Nephron progenitor cell (in vitro differentiated cells): ENCODE data around the gene EVA1A.

Experiments
- DNase-seq: peaks from one replicate; pipeline ENCODE4 v3.0.0; 2021
- H3K27ac Mint-ChIP-seq: 2 replicates; pipeline ENCODE4 v1.8.0; 2021; ENCODE audit warnings: mild to moderate bottlenecking, moderate library complexity, mixed read lengths
- H3K27me3 Mint-ChIP-seq: 2 replicates; pipeline ENCODE4 v1.8.0; 2021; ENCODE audit warnings: mild to moderate bottlenecking, low read depth, mixed read lengths; ENCODE audit not compliant: poor library complexity
- H3K36me3 Mint-ChIP-seq: 2 replicates; pipeline ENCODE4 v1.8.0; 2021; ENCODE audit warnings: low read depth, mixed read lengths
- H3K4me1 Mint-ChIP-seq: 2 replicates; pipeline ENCODE4 v1.8.0; 2021; ENCODE audit warnings: mixed read lengths
- H3K4me3 Mint-ChIP-seq: 2 replicates; pipeline ENCODE4 v1.8.0; 2021; ENCODE audit warnings: mild to moderate bottlenecking, moderate library complexity, mixed read lengths
- H3K9me3 Mint-ChIP-seq: 2 replicates; pipeline ENCODE4 v1.8.0; 2021; ENCODE audit warnings: mild to moderate bottlenecking, moderate library complexity, mixed read lengths
- TF ChIP-seq, protein P1 (sequence below): fragments of 200-600 bp; sonication (generic); IDR thresholded peaks from 2 replicates; pipeline ENCODE4 v1.5.0; 2021; ENCODE audit warnings: antibody characterized with exemption

The EVA1A gene

DNA sequence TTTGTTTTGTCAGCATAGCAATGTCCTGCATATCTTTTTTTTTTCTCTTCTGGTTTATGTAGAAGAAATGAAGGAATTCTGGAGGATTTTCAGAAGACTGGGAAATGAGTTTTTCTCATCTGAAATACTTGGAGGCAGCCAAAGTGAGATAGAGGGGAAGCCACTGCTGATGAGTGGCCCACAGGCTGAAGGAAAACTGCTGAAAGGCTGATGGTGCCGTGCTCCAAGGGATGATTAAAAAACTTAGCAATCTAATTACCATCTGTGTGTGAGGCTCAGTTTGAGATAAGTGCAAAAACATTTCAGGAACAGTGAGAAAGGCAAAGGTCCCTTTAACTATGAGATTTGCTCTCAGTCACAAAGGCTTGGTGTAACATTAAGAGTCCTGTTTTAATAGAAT lies 98.5 kb downstream of the EVA1A start:
- TF ChIP-seq, protein P1, sequence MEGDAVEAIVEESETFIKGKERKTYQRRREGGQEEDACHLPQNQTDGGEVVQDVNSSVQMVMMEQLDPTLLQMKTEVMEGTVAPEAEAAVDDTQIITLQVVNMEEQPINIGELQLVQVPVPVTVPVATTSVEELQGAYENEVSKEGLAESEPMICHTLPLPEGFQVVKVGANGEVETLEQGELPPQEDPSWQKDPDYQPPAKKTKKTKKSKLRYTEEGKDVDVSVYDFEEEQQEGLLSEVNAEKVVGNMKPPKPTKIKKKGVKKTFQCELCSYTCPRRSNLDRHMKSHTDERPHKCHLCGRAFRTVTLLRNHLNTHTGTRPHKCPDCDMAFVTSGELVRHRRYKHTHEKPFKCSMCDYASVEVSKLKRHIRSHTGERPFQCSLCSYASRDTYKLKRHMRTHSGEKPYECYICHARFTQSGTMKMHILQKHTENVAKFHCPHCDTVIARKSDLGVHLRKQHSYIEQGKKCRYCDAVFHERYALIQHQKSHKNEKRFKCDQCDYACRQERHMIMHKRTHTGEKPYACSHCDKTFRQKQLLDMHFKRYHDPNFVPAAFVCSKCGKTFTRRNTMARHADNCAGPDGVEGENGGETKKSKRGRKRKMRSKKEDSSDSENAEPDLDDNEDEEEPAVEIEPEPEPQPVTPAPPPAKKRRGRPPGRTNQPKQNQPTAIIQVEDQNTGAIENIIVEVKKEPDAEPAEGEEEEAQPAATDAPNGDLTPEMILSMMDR = no peak
- peaks cover 2% of the 10 kb centered on the region for H3K27me3 Mint-ChIP-seq
- no peak overlapping the region for H3K4me3 Mint-ChIP-seq

DNA sequence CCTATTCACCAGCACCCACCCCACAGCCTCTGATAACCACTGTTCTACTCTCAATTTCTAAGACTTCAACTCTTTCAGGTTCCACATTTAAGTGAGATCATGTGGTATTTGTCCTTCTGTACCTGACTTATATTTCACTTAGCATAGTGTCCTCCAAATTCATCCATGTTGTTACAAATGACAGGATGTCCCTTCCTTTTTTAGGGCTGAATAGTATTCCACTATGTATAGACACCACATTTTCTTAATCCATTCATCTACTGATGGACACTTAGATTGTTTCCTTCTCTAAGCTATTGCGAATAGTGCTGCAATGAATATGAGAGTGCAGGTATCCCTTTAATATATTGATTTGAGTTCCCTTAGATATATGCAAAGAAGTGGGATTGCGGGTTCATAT lies 100.1 kb downstream of the EVA1A start:
- H3K36me3 Mint-ChIP-seq = no peaks in the 10 kb centered on the region
- no peaks in the 10 kb centered on the region for H3K9me3 Mint-ChIP-seq
- TF ChIP-seq, protein P1 = no peak
- no peak overlapping the region for H3K27ac Mint-ChIP-seq
- DNase-seq = no peak
- no peaks in the 10 kb centered on the region for H3K27me3 Mint-ChIP-seq
- H3K4me3 Mint-ChIP-seq = no peak overlapping the region
- peaks cover 10% of the 10 kb centered on the region for H3K4me1 Mint-ChIP-seq

More for the DNA sequence above, 98.5 kb downstream of the EVA1A start:
- H3K36me3 Mint-ChIP-seq = no peaks in the 10 kb centered on the region
- no peaks in the 10 kb centered on the region for H3K9me3 Mint-ChIP-seq
- H3K27ac Mint-ChIP-seq = no peak overlapping the region
- DNase-seq = no peak
- peaks cover 10% of the 10 kb centered on the region for H3K4me1 Mint-ChIP-seq

DNA sequence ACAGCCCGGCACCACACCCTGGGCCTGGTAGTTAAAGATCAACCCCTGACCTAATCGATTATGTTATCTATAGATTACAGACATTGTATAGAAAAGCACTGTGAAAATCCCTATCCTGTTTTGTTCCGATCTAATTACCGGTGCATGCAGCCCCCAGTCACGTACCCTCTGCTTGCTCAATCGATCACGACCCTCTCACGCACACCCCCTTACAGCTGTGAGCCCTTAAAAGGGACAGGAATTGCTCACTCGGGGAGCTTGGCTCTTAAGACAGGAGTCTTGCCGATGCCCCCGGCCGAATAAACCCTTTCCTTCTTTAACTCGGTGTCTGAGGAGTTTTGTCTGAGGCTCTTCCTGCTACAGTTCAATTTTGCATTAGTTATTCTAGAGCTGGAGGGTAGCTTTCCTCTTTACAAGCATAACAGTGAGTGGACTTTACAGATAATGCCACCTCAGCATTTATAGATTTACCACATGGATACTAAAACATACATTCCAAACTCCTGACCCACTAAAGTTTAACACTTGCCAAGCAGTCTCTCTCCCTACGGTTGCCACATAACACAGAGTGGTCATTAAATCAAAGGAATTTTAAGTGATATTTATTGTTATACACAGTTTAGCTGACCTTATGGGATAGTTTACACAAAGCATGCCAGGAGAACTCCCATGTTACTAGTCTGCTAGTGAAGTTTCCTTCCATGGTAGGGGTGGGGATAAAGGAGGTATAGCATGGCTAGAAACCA lies 101.0 kb downstream of the EVA1A start:
- no peaks in the 10 kb centered on the region for H3K9me3 Mint-ChIP-seq
- no peaks in the 10 kb centered on the region for H3K36me3 Mint-ChIP-seq
- no peak overlapping the region for H3K27ac Mint-ChIP-seq
- no peak overlapping the region for H3K4me3 Mint-ChIP-seq
- DNase-seq = no peak
- H3K4me1 Mint-ChIP-seq = peaks cover 11% of the 10 kb centered on the region
- no peaks in the 10 kb centered on the region for H3K27me3 Mint-ChIP-seq
- TF ChIP-seq, protein P1 = no peak

DNA sequence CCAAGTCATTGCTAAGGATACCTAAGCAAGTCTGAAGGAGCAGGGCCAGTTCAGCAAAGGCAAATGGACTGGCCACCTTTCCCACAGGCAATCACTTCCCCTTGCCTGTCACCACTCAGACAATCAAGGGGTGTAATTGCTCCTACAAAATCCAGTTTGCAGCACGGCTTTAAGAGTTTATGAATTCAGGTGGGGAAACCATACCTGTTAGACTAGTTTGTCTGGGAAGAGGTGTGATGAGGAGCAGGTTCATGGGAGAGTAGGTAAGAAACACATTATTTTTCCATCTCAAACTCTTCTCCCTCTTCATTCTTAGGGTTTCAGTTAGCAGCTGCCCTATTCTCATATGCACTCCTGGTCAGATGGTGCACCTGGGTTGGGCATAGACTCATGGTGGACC lies 102.5 kb downstream of the EVA1A start:
- TF ChIP-seq, protein P1 = no peak
- no peaks in the 10 kb centered on the region for H3K27me3 Mint-ChIP-seq
- no peak overlapping the region for H3K4me3 Mint-ChIP-seq
- no peak overlapping the region for H3K27ac Mint-ChIP-seq
- DNase-seq = no peak
- H3K9me3 Mint-ChIP-seq = no peaks in the 10 kb centered on the region
- H3K4me1 Mint-ChIP-seq = peaks cover 15% of the 10 kb centered on the region
- H3K36me3 Mint-ChIP-seq = no peaks in the 10 kb centered on the region

DNA sequence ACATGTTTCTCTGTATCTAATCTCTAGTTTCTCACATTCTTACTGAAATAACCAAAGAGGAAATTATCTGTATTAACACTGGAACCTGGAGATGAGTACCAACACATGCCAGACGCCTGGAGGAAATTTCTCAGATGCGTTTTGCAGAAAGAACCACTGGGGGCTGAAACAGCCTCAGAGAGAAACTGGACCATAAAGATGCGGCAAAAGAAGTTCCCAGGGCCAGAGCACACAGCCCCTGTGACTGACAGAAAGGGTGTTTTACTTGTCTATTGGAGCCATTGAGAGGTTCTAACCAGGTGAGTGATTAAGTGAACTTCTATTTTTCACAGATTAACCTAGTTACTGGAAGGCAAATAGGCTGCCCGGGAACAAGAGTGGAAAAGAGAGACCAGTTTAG lies 103.9 kb downstream of the EVA1A start:
- Mint-ChIP-seq H3K36me3 (no peaks in the 10 kb centered on the region), H3K27me3 (no peaks in the 10 kb centered on the region), H3K9me3 (peaks cover 3% of the 10 kb centered on the region), H3K4me1 (peaks cover 10% of the 10 kb centered on the region), H3K27ac (no peak overlapping the region), H3K4me3 (no peak overlapping the region)
- TF ChIP-seq, protein P1 = no peak
- no peak for DNase-seq

DNA sequence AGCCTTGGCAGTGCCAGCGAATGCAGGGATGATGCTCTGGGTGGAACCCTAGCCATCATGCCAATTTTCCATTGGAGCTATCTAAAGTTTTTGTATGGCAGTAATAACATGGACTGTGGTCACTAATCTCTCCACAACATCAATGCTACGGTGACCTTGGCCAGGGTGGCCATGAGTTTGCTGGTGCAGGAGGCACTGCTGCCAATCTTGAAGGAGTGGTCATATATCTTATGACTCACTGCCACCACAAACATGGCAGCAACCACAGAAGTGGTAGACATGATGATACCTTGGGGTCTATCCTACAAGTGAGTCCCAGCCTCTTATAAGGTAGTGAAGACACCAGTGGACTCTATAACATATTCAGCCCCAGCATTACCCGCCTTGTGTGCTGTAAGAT lies 104.6 kb downstream of the EVA1A start:
- Mint-ChIP-seq H3K27ac (no peak overlapping the region), H3K27me3 (no peaks in the 10 kb centered on the region), H3K9me3 (peaks cover 5% of the 10 kb centered on the region), H3K4me3 (no peak overlapping the region), H3K4me1 (peaks cover 5% of the 10 kb centered on the region), H3K36me3 (no peaks in the 10 kb centered on the region)
- TF ChIP-seq, protein P1 = no peak
- DNase-seq = no peak
